ENCODE results near the gene STEAP4.

The STEAP4 gene

DNA sequence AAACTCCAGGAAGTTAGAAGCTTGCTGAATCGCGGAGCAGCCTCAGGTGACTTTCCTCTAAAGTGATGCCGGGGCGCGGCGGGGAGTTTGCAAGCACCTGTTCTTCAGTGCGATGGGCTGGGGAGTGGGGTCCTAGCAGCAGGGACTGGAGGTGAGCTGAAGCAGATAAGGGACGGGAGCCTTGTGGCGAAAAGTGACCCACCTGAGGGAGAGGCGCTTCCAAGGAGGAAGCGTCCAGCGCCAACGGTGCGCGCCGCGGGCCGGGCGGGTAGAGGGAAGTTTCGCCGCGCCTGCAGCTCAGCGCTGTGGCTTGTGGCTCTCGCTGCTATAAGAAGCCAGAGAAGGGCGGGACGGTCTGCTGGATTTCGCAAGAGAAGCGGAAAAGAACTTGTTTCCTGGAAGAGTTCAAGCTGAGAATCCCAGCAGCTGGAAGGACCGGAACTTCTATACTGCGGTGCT lies at the start of gene STEAP4:
TSS of gene STEAP4 (minus strand) at position 305 of the 459 bp plus-strand sequence. CDS start 22,625 bp downstream, outside the sequence.
- no peak for DNase-seq

DNA sequence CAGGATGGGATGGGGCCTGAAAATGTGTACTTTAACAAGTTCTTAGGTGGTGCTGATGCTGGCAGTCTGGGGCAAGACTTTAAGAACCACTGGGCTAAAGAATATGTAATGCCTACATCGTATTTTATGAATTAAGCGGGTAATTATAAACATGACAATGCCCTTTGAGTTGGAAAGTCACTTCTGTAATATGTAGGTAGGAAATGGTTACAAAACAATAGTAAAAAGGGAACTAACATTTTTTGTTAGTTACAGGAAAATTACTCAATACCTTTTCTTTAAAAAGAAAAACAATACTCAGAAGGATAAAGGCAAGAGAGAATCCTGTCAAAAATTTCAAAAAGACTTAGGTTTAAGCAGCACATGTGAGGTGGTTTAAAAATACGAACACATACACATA lies 48.3 kb upstream of the STEAP4 start:
- DNase-seq, result no peak

- no peak for DNase-seq
Measured at GRCh38 chr7:88350118-88350517, 43.4 kb upstream of the STEAP4 start.

DNA sequence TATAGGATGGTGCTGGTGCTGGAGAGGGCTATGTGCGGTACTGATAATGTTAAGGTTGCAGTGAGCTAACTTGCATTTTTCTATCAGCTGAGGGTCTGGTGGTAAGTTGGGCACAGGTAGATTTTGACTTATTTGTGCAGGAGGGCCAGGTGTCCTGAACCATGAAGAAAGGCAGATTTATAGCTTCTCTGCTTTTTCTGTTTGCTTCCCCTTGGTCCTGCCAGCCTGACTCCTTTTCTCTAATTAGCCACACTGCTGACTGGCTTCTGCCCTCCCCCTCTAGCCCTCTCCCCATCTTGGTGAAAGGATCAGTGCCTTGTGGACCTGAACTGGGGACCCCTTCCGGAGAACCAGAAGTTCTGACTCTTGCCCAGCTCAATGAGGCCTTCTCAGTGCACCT lies 40.8 kb upstream of the STEAP4 start:
- no peak for DNase-seq

DNA sequence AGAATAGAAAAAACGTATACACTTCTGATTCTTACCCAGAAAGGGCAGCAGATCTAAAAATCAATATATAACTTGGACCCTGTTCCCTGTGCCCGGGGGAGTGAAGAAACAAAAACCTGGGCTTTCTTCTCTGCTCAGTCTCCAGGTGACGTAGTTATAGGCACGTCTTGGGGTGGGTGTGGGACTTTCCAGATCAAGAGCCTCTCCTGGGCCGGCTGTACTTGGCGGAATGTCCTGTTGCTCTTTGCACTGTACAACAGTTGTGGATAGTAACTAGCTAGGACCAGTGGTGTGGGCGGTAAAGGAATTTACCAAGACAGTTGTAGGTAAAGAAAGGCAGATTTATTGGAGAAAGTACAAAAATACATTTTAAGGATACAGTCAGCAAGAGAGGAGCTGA lies 40.4 kb upstream of the STEAP4 start:
- no peak for DNase-seq

DNA sequence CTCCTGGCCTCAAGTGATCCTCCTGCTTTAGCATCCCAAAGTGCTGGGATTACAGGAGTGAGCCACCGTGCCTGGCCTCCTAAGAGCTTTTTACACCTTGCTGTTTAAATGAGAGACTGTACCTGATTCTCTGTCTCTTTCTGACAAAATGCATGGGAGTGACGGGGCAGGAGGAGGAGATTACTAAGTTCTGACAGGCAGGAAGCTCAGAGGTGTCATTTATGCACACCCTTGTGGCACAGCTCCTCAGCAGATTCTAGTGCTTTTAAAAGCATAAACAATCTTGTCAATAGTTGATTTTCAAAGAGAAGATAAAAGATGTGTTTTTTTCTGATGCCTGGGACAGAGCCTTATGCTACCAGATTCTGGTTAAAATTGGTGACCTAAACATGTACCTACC lies 39.7 kb upstream of the STEAP4 start:
- no peak for DNase-seq

GRCh38 chr7:88344956-88345832 lies 38.5 kb upstream of the STEAP4 start:
- DNase-seq, result peak; percentile 21

DNA sequence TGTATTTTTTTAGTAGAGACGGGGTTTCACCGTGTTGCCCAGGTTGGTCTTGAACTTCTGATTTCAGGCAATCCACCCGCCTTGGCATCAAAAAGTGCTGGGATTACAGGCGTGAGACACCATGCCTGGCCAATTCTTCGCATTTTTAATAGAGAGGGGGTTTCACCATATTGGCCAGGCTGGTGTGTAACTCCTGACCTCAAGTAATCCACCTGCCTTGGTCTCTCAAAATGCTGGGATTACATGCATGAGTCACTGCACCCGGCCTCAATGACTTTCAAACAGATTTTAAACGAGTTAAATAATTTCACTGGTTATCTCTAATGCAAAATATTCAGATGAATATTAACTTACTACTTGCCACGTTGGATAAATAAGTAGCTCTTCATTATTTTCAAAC lies 37.6 kb upstream of the STEAP4 start:
- DNase-seq, result no peak

DNA sequence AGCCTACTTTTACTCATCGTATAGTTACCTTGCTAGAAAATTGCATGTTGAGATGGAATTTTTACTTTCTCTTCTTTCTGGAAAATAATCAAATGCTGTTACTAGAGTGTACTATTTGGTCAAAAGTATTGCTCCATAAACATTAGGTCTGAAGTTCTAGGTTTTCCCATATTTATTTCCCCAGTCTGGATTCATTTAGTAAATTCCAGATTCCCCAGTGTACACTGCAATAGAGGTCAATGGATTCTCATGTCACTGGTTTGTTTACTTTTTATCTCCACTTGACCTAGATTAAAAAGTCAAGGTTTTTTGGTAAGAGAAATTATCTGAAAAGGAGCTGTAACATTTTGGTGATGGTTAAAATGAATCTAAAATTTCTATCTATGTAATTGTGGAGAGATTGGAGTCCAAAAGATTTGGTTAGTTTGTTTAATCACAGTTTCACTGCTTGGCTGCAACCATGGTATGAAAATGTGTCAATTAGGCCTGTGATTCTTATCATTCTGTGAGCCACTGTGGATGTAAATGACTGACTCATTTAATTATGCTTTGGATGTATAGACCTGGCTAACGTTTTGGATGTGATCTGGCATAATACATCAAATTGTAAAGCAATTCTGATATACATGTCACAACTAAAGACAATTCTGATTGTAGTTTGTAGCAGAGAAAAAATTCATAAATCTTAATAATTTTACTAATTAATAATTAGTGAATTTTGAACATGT lies 32.7 kb upstream of the STEAP4 start:
- DNase-seq, result peak; percentile 1

GRCh38 chr7:88338503-88338902 lies 31.8 kb upstream of the STEAP4 start:
- DNase-seq, result no peak

- DNase-seq, result no peak
Measured at GRCh38 chr7:88337572-88337971, 30.9 kb upstream of the STEAP4 start.

- no peak for DNase-seq
Measured at GRCh38 chr7:88331322-88331721, 24.6 kb upstream of the STEAP4 start.

DNA sequence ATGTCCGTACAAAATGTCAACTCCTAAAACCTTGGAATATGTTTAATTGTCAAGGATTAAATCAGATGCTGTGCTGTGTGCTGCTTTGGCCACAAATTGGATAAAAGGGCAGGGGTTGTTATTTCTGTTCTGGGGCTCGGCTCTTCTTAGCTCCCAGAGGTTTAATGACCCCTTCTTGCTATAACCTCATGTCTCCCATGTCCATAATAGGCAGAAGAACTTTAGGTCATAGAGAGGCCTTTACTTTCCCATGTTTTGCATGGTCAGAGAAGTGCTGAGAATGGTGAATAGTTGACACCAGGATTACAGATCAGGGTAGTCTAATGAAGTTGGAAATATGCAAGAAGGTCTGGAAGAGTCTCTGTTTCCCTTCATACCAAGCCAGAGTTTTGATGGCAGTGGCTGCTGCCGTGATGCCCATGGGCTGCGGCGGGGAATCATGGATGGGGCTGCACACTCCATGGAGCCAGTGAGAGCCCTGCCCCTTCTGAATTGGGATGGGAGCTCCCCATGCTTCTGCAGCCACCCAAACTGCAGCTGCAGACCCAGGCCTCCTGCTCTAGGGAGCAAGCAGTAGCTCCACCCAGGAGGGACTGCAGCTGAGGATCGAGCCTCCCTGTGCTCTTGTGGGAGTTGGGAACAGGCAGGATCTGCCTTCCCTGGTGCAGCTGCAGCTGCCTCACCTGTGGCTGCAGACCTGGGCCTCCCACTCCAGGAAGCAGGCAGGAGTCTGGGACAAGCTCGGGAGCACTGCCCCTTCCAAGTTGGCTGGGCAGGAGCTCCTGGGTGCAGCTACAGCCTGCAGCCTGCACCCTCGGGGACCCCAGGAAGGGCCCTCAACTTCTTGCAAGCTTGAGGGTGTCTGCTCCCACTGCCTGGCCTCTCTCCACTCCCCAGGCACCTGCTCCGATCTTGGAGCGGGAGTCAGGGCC lies 23.1 kb upstream of the STEAP4 start:
- DNase-seq, result no peak

DNA sequence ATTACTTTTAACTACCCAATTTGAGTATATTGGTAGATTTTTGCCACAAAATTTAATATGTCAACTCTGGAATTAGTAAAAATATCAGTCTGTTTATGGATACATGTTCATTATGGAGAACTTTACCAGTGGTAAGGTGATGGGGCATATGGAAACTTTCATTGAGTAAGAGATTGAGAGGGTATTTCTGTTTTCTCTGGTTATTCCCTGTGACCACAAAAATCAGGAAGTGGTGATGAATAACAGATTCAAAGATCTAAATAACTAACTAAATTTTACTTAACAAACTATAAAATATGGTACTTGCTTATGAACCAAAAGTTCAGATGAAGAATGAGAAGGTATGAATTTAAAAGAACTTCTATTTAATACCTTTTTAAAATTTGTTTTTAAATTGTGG lies 22.1 kb upstream of the STEAP4 start:
- DNase-seq, result no peak

DNA sequence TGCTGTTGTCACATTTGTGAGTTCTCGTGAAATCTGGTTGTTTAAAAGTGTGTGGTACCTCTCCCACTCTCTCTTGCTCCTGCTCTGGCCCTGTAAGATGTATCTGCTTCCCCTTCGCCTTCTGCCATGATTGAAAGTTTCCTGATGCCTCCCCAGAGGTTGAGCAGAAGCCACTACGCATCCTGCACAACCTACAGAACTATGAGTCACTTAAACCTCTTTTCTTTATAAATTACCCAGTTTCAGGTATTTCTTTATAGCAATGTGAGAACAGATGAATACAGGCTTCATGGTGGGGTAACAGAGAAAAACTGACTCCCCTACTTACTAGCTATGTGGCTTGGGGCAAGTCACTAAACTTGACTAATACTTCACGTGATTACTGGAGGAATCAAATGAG lies 18.0 kb upstream of the STEAP4 start:
- DNase-seq, result no peak

GRCh38 chr7:88322151-88322550 lies 15.5 kb upstream of the STEAP4 start:
- DNase-seq, result no peak

DNA sequence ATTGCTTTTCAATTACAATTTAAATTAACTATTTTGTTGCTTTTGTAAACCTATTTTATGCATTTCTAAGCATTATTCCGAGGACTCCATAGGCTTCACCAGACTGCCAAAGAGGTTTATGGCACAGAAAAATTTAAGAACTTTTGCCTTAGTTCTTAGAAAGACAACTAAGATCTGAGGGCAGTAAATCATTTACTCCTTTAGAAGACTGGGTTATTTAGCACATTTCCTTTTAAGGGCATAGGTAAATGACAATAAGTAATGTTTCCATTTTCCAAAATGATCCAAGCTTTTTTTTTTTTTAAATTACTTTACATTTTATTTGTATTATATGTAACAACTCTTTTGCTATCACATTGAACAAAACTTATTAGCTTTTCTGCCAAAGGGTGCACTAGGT lies 15.0 kb upstream of the STEAP4 start:
- no peak for DNase-seq

GRCh38 chr7:88318196-88318595 lies 11.5 kb upstream of the STEAP4 start:
- DNase-seq, result no peak

- no peak for DNase-seq
Measured at GRCh38 chr7:88317422-88317821, 10.7 kb upstream of the STEAP4 start.

DNA sequence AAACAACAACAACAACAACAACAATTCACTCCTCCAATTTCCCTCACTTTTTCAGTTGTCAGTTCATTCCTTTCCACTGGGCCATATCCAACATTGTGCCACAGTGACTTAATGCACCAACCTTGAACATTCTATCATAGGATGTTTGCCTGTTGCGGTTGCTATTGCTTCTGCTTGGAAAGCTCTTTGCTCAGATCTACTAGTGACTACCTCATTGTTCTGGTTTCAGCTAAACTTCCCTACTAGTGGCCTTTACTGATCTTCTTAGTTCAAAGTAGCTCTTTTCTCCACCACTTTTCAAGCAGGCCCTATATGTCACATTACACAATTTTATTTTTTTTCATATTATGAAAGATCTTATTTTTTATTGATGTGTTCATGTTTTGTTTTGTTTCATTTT lies 9.8 kb upstream of the STEAP4 start:
- DNase-seq, result no peak

DNA sequence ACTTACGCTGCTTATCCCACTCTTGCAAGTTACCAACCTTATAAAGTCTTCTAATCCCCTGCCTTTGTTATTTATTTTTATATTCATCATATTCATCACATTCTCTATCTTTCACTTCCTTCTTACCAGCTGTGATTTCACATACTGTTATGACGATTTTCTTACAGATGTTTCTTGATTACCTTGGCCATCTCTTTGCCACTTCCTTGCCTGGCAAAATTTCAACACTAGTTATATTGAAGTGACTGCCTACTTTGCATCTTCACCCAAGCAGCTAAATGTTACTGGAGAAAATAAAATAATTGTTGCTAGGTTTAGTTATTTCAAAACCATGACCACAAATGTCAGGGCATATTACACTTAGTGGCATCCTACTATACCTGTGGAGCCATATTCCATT lies 8.8 kb upstream of the STEAP4 start:
- DNase-seq, result no peak

GRCh38 chr7:88314061-88314491 lies 7.4 kb upstream of the STEAP4 start:
- DNase-seq, result no peak

GRCh38 chr7:88312061-88312663 lies 5.5 kb upstream of the STEAP4 start:
- no peak for DNase-seq

Measured in SHP77 treated with DMSO at 0.1 percent for 48 hours (cell line).